HG03103 (cell line): Measurements from ENCODE around the gene FAM9C.
"Not testable (repeated sequence)": the region's sequence is repeated elsewhere in the genome, so short reads cannot be mapped to it uniquely, and the experiment has no call there.

Experiments
- ATAC-seq: cut with Tn5 transposase; IDR thresholded peaks from one replicate; pipeline ENCODE4 v1.9.1; 2021; ENCODE audit warnings: low read depth; ENCODE audit not compliant: unreplicated experiment

FAM9C gene

GRCh38 chrX:13044441-13044840 lies at the start of gene FAM9C:
Gene FAM9C (minus strand): TSS chrX:13044620. CDS start chrX:13043789, 831 bp downstream.
- no peak for ATAC-seq

GRCh38 chrX:13093529-13094140 lies 49.2 kb upstream of the FAM9C start:
- no peak for ATAC-seq

GRCh38 chrX:13092455-13092941 lies 48.1 kb upstream of the FAM9C start:
- peak; percentile 41 for ATAC-seq

- ATAC-seq, result no peak
Measured at GRCh38 chrX:13091111-13091765, 46.8 kb upstream of the FAM9C start.

- no peak for ATAC-seq
Measured at GRCh38 chrX:13090339-13091110, 46.1 kb upstream of the FAM9C start.

- ATAC-seq, result no peak
Measured at GRCh38 chrX:13090027-13090338, 45.6 kb upstream of the FAM9C start.

GRCh38 chrX:13088156-13088487 lies 43.7 kb upstream of the FAM9C start:
- no peak for ATAC-seq

GRCh38 chrX:13087322-13088155 lies 43.1 kb upstream of the FAM9C start:
- ATAC-seq, result peak; percentile 36

GRCh38 chrX:13086793-13087321 lies 42.4 kb upstream of the FAM9C start:
- not testable (repeated sequence) for ATAC-seq

GRCh38 chrX:13086076-13086475 lies 41.7 kb upstream of the FAM9C start:
- no peak for ATAC-seq

GRCh38 chrX:13085526-13085925 lies 41.1 kb upstream of the FAM9C start:
- ATAC-seq, result no peak

GRCh38 chrX:13084611-13085010 lies 40.2 kb upstream of the FAM9C start:
- ATAC-seq, result no peak

GRCh38 chrX:13083755-13084326 lies 39.4 kb upstream of the FAM9C start:
- not testable (repeated sequence) for ATAC-seq

GRCh38 chrX:13082206-13083065 lies 38.0 kb upstream of the FAM9C start:
- ATAC-seq, result no peak

- ATAC-seq, result no peak
Measured at GRCh38 chrX:13081395-13082205, 37.2 kb upstream of the FAM9C start.

- no peak for ATAC-seq
Measured at GRCh38 chrX:13080128-13080795, 35.8 kb upstream of the FAM9C start.

- no peak for ATAC-seq
Measured at GRCh38 chrX:13078739-13079444, 34.5 kb upstream of the FAM9C start.
